DOHH2 (cell line): ENCODE data around the gene UNC13B.

Source experiments
- CTCF ChIP-seq: fragments of 200-600 bp; sonication (generic); IDR thresholded peaks from one replicate; pipeline ENCODE4 v1.5.1; 2014; ENCODE audit warnings: antibody characterized with exemption, mild to moderate bottlenecking, low read depth, low read length; ENCODE audit not compliant: poor library complexity, severe bottlenecking
- EZH2phosphoT487 ChIP-seq: fragments of 200-600 bp; sonication (generic); IDR thresholded peaks from 2 replicates; pipeline ENCODE4 v1.6.1; 2017; ENCODE audit warnings: borderline replicate concordance, mild to moderate bottlenecking, antibody characterized with exemption, low read length, moderate library complexity, mixed read lengths

GRCh38 chr9:35195683-35196082, 33.9 kb downstream of the UNC13B start:
- no peak for TF ChIP-seq CTCF
- TF ChIP-seq EZH2phosphoT487 = no peak
